Measurements from ENCODE around the gene SLC35B1.

The SLC35B1 gene, protein sequence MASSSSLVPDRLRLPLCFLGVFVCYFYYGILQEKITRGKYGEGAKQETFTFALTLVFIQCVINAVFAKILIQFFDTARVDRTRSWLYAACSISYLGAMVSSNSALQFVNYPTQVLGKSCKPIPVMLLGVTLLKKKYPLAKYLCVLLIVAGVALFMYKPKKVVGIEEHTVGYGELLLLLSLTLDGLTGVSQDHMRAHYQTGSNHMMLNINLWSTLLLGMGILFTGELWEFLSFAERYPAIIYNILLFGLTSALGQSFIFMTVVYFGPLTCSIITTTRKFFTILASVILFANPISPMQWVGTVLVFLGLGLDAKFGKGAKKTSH

DNA sequence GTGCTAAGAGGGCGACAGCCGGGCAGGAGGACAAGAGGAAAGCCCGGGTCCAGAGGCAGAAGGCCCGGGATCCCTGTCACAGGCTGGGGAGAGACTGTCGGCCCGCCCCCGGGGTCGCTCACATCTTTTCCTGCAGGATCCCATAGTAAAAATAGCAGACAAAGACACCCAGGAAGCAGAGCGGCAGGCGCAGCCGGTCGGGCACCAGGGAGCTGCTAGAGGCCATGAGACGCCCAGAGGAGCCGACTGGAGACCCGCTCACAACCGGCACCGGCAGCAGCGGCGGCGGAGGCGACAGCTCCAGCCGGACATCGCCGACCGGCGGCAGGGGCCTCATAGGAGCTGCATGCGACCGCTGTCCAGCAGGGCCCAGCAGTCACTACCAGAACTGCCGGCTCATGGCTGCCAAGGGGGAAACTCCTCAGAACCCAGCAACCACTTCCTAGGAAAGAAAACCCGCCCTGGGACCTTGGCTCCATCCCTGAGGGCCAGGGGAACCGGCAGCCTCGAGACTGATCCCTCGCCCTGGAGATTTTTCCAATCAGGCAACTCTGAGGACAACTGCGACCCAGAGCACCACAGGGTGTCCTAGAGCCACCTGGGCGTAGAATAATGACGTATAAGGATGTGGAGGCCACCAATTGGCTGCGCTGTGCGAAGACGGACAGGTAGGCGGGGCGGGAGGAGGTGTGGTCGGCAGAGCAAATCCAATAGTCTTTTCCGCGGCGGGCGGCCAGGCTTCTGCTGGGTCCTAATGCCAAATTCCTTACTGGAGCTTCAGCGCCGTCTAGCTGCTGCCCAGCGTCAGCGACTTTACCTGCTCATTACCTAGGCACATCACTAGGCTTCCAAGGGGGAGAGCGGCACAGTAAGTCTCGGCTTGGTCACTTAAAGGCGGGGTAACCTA is at the start of gene SLC35B1:
Gene SLC35B1 (minus strand): TSS at position 357 of the 907 bp plus-strand sequence. CDS start 131 bp downstream, at position 226.
- DNase-seq: peak; percentile 100

- no peak for DNase-seq
Observed at GRCh38 chr17:49757151-49757777, 49.5 kb upstream of the SLC35B1 start.

GRCh38 chr17:49756323-49757150 is 48.8 kb upstream of the SLC35B1 start:
- no peak for DNase-seq

GRCh38 chr17:49755663-49756283 is 48.0 kb upstream of the SLC35B1 start:
- DNase-seq: no peak

- no peak for DNase-seq
Observed at GRCh38 chr17:49753959-49754391, 46.2 kb upstream of the SLC35B1 start.

- DNase-seq: no peak
Observed at GRCh38 chr17:49752508-49752907, 44.7 kb upstream of the SLC35B1 start.

DNA sequence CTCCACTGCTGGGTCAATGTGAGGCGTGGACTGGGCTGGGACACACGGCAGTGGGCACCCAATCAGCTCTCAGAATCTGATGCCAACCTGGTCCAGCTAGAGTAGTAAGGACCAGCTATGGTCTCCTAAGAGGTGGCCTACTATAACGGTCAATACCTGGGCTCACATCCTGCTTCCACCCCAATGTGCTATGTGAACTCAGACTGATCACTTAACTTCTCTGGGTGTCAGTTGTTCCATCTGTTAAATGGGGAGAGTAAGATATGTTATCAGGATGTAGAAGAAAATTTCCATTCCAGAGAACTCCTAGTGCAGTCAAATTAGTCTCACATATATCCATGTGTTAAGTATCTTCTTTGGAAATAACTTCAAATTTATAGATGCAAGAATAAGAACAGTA is 42.0 kb upstream of the SLC35B1 start:
- no peak for DNase-seq

GRCh38 chr17:49748791-49749190 is 41.0 kb upstream of the SLC35B1 start:
- DNase-seq: no peak

DNA sequence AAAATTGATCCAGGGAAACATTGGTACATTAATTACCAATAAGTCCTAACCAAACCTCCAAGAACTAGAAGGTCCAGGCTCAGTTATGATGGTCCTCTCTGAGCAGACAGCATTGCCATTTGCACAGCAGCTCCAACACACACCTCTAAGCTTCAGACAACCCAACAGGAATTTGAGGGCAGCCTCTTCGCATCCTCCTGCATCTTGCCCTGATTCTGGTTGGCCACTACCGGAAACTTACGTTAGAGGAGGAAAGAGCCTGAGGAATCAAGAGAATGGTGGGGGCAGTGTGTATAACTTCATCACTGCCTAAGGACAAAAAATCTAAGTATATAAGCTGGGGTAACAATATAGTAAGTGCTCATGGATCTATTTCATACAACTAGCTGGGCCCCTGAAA is 40.5 kb upstream of the SLC35B1 start:
- no peak for DNase-seq

- DNase-seq: no peak
Observed at GRCh38 chr17:49747632-49748031, 39.9 kb upstream of the SLC35B1 start.

DNA sequence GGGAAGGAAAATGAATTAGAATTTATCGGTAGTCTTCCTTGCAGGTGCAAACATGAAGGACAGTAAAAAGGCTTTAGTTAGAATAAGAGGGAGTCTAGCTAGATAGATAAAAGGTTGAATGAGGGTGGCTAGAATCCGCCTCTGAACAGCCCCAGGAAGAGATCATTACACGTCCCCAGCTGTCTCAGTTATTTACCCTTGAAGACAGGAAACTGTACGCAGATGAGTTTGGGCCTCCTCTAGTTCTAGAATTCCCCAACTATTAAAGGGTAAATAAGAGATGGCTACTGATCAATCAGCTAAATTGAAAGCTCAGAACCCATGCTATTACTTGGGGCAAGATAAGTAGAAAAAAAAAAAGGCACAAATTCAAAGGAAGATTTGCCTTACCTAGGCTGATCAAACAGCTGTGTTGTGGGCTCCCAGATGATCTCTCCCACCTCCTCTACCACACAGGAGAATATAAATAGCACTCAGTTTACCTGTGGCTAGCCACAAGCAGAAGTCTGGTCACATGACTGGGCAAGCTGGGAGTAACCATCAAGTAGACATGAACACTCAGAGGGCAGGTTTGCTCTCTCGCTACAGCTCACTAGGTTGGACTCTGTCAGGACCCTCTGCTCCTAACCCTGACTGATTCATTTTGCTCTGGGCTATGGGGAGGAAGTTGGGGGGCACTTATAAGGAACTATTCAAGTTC is 39.2 kb upstream of the SLC35B1 start:
- no peak for DNase-seq

DNA sequence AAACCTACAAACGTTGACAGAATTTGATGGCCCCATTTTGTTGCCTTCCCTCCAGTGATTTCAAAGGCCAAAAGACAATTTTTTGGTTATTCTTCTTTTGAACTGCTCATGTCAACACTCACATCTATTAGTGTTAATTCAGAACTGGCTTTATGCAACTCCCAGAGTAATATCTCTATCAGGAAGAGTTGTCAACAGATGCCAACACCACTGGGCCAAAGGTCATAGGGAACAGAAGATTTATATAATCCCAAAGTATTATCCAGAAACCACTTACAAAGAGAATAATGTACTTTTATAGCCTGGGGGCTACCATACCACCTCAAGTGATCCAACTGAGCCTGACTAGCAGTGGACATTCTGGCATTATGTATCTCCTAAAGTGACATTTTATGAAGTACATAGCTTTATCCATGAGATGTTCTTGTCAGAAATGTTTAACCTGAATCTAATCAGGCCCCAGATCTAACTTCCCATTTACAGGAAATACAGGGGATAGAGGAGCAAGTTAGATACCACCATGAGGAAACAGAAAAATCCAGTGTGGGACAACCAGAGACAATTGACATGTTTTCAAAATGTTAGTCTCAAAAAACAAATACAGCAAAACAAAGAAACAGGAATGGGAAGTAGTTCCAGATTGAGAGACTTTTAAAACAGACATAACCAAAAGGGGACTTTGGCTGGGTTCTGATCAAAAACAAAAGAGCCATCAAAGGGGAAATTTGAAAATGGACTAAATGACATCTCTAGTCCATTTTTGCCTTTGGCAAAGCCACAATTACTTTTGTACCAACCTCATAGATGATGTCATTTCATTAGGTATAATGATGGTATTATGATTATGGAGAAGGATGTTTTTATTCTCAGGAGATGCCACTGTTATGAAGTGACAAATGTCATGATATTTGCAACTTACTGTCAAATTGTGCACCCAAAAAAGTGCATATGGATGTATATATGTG is 37.7 kb upstream of the SLC35B1 start:
- DNase-seq: no peak

GRCh38 chr17:49742166-49742638 is 34.4 kb upstream of the SLC35B1 start:
- DNase-seq: peak; percentile 83 to 90

- no peak for DNase-seq
Observed at GRCh38 chr17:49741692-49742076, 33.9 kb upstream of the SLC35B1 start.

- peak; percentile 51 to 56 for DNase-seq
Observed at GRCh38 chr17:49741009-49741691, 33.4 kb upstream of the SLC35B1 start.

DNA sequence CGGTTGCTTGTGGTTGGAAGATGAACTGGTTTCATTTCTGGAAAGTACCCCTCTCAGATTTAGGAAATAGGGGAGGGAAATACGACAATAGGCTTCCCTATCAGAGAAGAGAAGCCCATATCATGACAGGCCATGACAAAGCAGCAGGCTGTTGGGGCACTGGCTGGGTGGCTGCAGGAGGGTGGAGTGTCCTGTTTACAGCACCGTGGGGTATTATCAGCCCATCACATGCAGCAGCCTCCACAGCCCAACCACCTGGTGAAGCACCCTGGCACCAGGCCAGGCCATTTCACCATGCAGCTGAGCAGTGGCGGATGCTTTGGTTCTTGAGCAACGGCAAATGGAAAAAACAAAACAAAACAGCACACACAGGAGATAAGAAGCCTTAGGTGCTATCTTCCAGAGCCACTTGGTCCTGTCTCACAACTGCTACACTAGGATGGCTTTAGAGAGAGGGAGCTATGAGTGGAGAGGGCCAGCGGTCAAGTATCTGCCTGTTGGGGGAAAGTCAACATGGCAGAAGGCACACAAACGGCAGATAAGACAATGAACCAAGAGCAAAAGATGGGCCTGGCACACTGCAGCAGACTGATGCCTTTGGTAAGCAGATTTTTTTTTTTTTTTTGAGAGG is 32.0 kb upstream of the SLC35B1 start:
- peak; percentile 94 to 99 for DNase-seq

DNA sequence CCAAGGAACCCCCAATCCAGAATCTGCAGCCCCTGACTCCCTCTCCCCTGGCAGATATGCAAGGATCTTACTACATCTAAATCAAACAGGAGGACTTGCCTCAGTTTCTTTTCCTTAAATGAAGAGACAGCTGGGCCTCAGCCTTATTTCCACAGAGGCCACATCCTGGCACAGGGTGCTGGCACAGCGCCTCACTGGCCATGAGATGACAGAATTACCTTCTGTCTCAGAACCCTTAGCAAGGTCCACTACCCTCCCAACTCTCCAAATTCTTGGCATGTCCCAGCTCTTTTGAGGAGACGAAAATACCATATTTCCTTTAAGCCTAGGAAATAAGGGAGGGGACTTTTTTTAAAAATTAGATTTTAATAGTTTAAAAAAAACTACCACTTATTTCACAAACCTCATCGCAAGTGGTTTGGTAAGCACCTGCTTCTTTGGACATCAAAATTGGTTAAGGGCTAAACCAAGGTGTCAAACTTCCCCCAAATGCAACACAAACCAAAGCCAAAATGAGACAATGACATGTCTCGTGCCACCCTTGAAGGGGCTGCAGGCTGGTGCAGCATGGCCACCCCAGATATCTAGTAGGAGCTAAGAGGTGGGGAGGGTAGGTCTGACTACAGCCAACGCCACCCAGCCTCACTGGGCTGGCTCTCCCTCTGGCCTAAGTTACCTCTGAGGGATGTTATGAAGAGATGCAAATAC is 30.8 kb upstream of the SLC35B1 start:
- DNase-seq: peak in 1 of 2 experiments; percentile 16
